ENCODE results near the gene CAVIN2. TPM values are rescaled to one million over a fixed set of nuclear protein-coding genes. Genes with fewer than 3 reads are reported as not detected.
A peak's percentile ranks its signal among the peaks of the same experiment; 100 is the strongest.

Gene CAVIN2
- total RNA-seq, 1 donor = 29.8 TPM

DNA sequence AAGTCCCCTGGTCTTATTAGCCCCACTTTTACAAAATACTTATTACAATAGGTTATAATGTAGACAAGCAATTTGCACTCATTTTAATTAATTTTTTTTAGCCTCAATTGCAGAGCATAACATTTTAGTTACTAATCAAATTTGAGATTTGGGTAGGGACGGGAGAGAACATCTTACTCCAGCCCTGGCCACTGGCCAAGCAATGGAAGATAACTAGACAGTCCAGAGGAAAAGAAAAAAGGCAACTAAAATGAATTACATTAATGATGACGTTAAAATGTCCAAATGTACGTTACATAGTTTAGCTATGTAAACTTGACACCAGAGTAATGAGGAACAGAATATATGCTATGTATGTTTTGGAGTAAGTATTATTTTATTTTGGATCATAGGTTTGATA lies 11.0 kb upstream of the CAVIN2 start:
- H3K4me3 ChIP-seq (ENCODE audit: low read depth, low read length) = no peak overlapping the region
- no peak for DNase-seq (ENCODE audit: low read depth)
- TF ChIP-seq, protein P1, sequence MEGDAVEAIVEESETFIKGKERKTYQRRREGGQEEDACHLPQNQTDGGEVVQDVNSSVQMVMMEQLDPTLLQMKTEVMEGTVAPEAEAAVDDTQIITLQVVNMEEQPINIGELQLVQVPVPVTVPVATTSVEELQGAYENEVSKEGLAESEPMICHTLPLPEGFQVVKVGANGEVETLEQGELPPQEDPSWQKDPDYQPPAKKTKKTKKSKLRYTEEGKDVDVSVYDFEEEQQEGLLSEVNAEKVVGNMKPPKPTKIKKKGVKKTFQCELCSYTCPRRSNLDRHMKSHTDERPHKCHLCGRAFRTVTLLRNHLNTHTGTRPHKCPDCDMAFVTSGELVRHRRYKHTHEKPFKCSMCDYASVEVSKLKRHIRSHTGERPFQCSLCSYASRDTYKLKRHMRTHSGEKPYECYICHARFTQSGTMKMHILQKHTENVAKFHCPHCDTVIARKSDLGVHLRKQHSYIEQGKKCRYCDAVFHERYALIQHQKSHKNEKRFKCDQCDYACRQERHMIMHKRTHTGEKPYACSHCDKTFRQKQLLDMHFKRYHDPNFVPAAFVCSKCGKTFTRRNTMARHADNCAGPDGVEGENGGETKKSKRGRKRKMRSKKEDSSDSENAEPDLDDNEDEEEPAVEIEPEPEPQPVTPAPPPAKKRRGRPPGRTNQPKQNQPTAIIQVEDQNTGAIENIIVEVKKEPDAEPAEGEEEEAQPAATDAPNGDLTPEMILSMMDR (IDR thresholded peaks at IDR 0.05; ENCODE audit: insufficient read depth, low read length) = no peak

DNA sequence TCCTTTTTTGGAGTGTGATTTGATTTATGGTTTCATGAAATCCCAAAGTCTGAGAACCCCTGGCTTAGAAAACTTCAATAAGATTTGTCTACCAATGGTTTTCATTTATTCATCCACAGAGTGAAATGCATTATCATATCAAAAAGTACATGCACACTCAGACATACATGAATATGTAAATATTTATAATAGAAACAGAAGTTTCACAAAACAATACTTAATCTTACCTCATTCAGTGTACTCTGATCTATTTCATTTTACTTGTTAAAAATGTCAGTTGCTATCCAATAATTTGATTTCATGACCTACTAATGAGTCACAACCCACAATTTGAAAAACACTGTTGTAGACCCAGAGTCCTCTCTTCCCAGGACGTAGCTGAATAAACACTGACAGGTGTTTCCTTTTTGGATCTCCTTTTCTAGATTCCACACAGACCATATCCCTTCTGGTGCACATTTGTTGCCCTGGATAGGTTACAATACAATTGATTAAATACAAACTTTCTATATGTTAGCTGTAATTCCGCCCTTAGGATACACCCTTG lies 10.4 kb upstream of the CAVIN2 start:
- TF ChIP-seq, protein P1 (IDR thresholded peaks at IDR 0.05; ENCODE audit: insufficient read depth, low read length) = no peak
- no peak overlapping the region for H3K4me3 ChIP-seq (ENCODE audit: low read depth, low read length)

DNA sequence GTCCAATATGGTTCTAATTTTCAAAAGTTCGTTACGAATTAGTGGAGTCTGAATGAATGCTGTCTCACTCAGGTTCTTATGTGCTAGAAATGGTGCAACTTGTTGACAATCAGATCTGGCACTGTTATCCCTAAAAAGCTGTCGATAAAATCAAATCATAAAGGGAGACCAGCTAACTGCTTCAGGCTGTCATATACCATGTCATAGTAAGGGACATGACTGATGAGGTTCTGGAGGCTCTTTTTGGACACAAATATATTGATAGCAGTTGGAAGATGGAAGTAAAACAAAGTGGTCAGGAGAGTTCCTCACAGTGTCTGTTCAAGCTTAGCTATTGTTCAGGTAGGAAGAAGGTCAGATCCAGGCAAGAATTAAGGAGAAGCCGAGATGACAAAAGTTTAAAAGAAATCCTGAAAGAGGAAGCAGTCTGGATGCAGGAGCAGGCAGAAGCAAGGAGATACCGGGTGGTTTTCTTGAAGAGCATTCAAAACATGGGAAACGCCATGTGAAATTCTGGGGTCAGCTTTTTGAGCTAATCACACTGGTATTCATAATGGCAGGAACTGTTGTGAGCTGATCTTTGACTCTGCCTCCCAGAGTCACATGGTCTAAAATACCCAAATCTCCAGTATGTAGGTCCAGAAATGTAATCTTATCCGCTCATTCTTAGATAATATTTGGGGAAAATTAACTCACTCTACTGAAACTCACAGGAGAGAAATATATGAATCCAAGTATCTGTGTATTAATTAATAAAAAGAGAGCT lies 9.4 kb upstream of the CAVIN2 start:
- no peak overlapping the region for H3K4me3 ChIP-seq (ENCODE audit: low read depth, low read length)
- DNase-seq (ENCODE audit: low read depth) = no peak
- TF ChIP-seq, protein P1 (IDR thresholded peaks at IDR 0.05; ENCODE audit: insufficient read depth, low read length) = no peak

More for the DNA sequence above, 10.4 kb upstream of the CAVIN2 start:
- peak; percentile 54 for DNase-seq (ENCODE audit: low read depth)

DNA sequence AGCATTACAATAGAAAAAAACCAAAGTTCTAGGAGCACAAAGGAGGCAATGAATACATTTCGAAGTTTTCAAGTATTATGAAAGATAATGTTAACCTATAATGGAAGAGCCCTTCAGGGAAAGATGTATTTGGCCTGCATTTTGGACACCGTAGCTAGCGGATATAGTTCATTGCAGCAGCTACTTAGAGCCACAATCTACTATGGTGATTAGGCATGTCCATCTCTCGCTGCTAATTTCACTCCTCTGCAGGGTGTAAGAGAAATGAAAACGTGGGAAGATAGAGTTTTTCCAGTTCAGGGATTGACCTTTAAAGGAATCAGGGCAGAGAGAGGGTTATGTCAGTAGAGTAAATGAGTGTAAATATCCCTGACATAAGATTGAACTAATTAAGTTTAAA lies 8.5 kb upstream of the CAVIN2 start:
- TF ChIP-seq, protein P1 (IDR thresholded peaks at IDR 0.05; ENCODE audit: insufficient read depth, low read length) = no peak
- H3K4me3 ChIP-seq (ENCODE audit: low read depth, low read length) = no peak overlapping the region
- DNase-seq (ENCODE audit: low read depth) = no peak

DNA sequence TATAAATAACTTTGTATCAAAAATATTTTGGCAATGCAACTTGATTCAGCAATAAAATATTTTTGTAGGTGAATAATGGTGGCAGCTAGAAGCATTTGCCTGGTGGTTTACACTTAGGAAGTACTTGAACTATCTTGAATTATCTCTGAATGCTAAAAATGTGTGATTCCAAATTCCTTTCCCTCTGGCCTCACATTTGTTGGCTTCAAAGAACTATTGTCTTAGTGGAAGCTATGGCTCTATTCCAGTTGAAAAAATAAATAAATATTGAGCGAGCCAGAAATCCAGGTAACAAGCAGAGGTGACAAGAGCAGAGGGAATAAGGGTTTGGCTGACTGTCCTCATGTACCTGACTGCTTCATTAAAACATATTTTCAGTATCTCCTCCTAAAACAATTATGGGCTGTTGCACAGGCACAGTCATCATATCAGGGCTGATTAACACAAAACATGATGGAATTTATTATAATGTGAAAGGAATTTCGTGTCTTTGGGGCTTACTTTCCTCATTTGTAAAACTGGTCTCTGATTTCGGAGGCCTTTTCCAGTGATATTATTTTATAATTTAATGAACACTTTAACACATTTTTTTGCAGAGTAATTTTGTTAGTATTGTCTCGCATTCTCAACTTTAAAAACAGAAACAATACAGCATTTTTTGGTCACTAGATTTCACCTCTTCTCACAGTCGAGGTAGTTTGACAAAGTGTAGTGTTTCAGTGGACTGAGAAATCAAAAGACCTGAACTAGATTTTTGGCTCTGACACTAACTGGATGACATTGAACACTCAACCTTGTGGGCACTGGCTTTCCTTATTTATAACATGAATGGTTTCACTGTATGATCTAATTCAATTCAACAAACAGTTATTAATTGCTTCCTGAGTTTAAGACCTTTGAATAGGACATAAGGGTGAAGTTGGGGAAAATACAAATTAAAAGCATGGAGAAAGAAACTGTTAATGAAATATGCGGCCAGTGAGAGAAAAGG lies 7.8 kb upstream of the CAVIN2 start:
- DNase-seq (ENCODE audit: low read depth) = peak; percentile 88
- TF ChIP-seq, protein P1 (IDR thresholded peaks at IDR 0.05; ENCODE audit: insufficient read depth, low read length) = no peak
- H3K4me3 ChIP-seq (ENCODE audit: low read depth, low read length) = no peak overlapping the region

DNA sequence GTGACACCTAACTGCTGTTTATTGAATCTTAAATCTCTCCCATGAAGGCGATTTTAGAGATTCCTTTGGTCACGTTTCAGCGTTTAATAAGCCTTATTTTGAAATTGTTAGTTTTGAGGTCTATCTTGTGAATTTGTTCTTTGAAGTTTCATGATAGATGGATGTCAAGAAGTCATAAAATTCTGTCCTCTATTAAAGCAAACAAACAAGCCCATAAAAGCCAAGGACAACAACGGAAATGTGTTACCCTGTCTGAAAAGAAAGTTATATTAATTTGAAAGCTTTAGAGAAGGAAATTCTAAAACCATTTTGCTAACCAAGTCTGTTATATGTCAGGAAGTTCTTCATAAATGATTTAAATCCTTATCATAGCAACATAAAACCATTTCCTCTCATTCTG lies 7.0 kb upstream of the CAVIN2 start:
- no peak for DNase-seq (ENCODE audit: low read depth)
- H3K4me3 ChIP-seq (ENCODE audit: low read depth, low read length) = no peak overlapping the region
- TF ChIP-seq, protein P1 (IDR thresholded peaks at IDR 0.05; ENCODE audit: insufficient read depth, low read length) = no peak

All from fibroblast of the aortic adventitia (primary cell).